Naive B cell (primary cell): ENCODE results near the gene PANK4. TPM values are rescaled to one million over a fixed set of nuclear protein-coding genes. Genes with fewer than 3 reads are reported as not detected.

ENCODE experiments used
- ATAC-seq, 2 donors: fragments of 150-1000 bp; cut with Tn5 transposase; 2 replicates each; pipeline ENCODE4 v1.10.0; 2021; ENCODE audit warnings: low read depth in 2 of 2, mild to moderate bottlenecking in 2 of 2, moderate library complexity in 2 of 2
- DNase-seq: peaks from one replicate; pipeline ENCODE4 v3.0.0; 2022
- H3K27ac Mint-ChIP-seq, 6 donors: one replicate each; pipeline ENCODE4 v1.8.0; 2020 to 2022; ENCODE audit warnings: mild to moderate bottlenecking in 6 of 6, mixed read lengths in 6 of 6, moderate library complexity in 5 of 6, inconsistent platforms in 2 of 6
- H3K27me3 Mint-ChIP-seq, 3 donors: one replicate each; pipeline ENCODE4 v1.8.0; 2021 to 2022; ENCODE audit warnings: mixed read lengths in 3 of 3, mild to moderate bottlenecking in 1 of 3
- H3K36me3 Mint-ChIP-seq, 2 donors: one replicate each; pipeline ENCODE4 v1.8.0; 2020 to 2022; ENCODE audit warnings: mixed read lengths in 2 of 2, inconsistent platforms in 1 of 2, mild to moderate bottlenecking in 1 of 2
- H3K4me1 Mint-ChIP-seq, 3 donors: one replicate each; pipeline ENCODE4 v1.8.0; 2020 to 2022; ENCODE audit warnings: mixed read lengths in 3 of 3, inconsistent platforms in 1 of 3, mild to moderate bottlenecking in 1 of 3, moderate library complexity in 1 of 3
- H3K4me3 Mint-ChIP-seq, 8 donors: one replicate each; pipeline ENCODE4 v1.8.0; 2020 to 2022; ENCODE audit warnings: mild to moderate bottlenecking in 8 of 8, mixed read lengths in 8 of 8, moderate library complexity in 8 of 8, inconsistent platforms in 2 of 8
- H3K9me3 Mint-ChIP-seq, 7 donors: one replicate each; pipeline ENCODE4 v1.8.0; 2020 to 2022; ENCODE audit warnings: mixed read lengths in 7 of 7, mild to moderate bottlenecking in 5 of 7, inconsistent platforms in 2 of 7, moderate library complexity in 1 of 7
- polyA plus RNA-seq, 6 donors: library from polyadenylated mRNA; unstranded; fragments of 300-500 nt; fragmentation: Illumina TruSeq; gene quantifications; one replicate each; pipeline ENCODE4 v1.2.3, GENCODE V29; 2021; ENCODE audit warnings: low read depth in 6 of 6

Gene PANK4
- polyA plus RNA-seq, 6 donors from 2014 or later: 8.6 to 22.2 (median 9.9) TPM

- ATAC-seq (no peak), DNase-seq (no peak)
- Mint-ChIP-seq H3K36me3 (no peaks in the 10 kb centered on the region), H3K4me3 (no peak overlapping the region), H3K4me1 (peaks cover 0 to 2% (median 0%) of the 10 kb centered on the region in 3 donors), H3K27ac (no peak overlapping the region), H3K27me3 (peaks cover 19 to 36% (median 20%) of the 10 kb centered on the region in 3 donors), H3K9me3 (no peaks in the 10 kb centered on the region)
Measured at GRCh38 chr1:2537784-2538115, 11.4 kb upstream of the PANK4 start.

- ATAC-seq (no peak), DNase-seq (no peak)
- H3K4me3 Mint-ChIP-seq: no peak overlapping the region
- no peaks in the 10 kb centered on the region for H3K9me3 Mint-ChIP-seq
- H3K27me3 Mint-ChIP-seq: peaks cover 19 to 50% (median 20%) of the 10 kb centered on the region in 3 donors
- no peaks in the 10 kb centered on the region for H3K36me3 Mint-ChIP-seq
- peaks cover 0 to 2% (median 0%) of the 10 kb centered on the region in 3 donors for H3K4me1 Mint-ChIP-seq
- no peak overlapping the region for H3K27ac Mint-ChIP-seq
Measured at GRCh38 chr1:2535981-2536380, 9.6 kb upstream of the PANK4 start.

GRCh38 chr1:2535455-2535854 lies 9.1 kb upstream of the PANK4 start:
- Mint-ChIP-seq H3K4me3 (no peak overlapping the region), H3K27me3 (peaks cover 19 to 54% (median 20%) of the 10 kb centered on the region in 3 donors), H3K9me3 (no peaks in the 10 kb centered on the region), H3K27ac (no peak overlapping the region), H3K36me3 (no peaks in the 10 kb centered on the region), H3K4me1 (peaks cover 0 to 4% (median 0%) of the 10 kb centered on the region in 3 donors)
- no peak for ATAC-seq
- DNase-seq: no peak

GRCh38 chr1:2534687-2535441 lies 8.5 kb upstream of the PANK4 start:
- peaks cover 0 to 4% (median 0%) of the 10 kb centered on the region in 3 donors for H3K4me1 Mint-ChIP-seq
- peak overlapping the region in 1 of 6 donors; percentile 52 for H3K27ac Mint-ChIP-seq
- DNase-seq (no peak), ATAC-seq (no peak)
- no peaks in the 10 kb centered on the region for H3K36me3 Mint-ChIP-seq
- peaks cover 19 to 54% (median 20%) of the 10 kb centered on the region in 3 donors for H3K27me3 Mint-ChIP-seq
- no peaks in the 10 kb centered on the region for H3K9me3 Mint-ChIP-seq
- H3K4me3 Mint-ChIP-seq: no peak overlapping the region

GRCh38 chr1:2534315-2534686 lies 7.9 kb upstream of the PANK4 start:
- DNase-seq (no peak), ATAC-seq (no peak)
- Mint-ChIP-seq H3K9me3 (no peaks in the 10 kb centered on the region), H3K4me1 (peaks cover 0 to 4% (median 0%) of the 10 kb centered on the region in 3 donors), H3K4me3 (no peak overlapping the region), H3K27ac (no peak overlapping the region), H3K27me3 (peaks cover 19 to 54% (median 20%) of the 10 kb centered on the region in 3 donors), H3K36me3 (no peaks in the 10 kb centered on the region)

GRCh38 chr1:2533365-2533764 lies 7.0 kb upstream of the PANK4 start:
- no peak for ATAC-seq

GRCh38 chr1:2532485-2533160 lies 6.2 kb upstream of the PANK4 start:
- no peak for DNase-seq
- no peaks in the 10 kb centered on the region for H3K36me3 Mint-ChIP-seq
- no peak overlapping the region for H3K27ac Mint-ChIP-seq
- ATAC-seq: no peak
- peak overlapping the region in 1 of 8 donors; percentile 40 for H3K4me3 Mint-ChIP-seq
- H3K27me3 Mint-ChIP-seq: peaks cover 20 to 50% (median 24%) of the 10 kb centered on the region in 3 donors
- H3K9me3 Mint-ChIP-seq: no peaks in the 10 kb centered on the region
- peaks cover 0 to 11% (median 8%) of the 10 kb centered on the region in 3 donors for H3K4me1 Mint-ChIP-seq

More at GRCh38 chr1:2533365-2533764, 7.0 kb upstream of the PANK4 start:
- H3K27ac Mint-ChIP-seq: no peak overlapping the region
- H3K4me3 Mint-ChIP-seq: peak overlapping the region in 1 of 8 donors; percentile 35
- peaks cover 20 to 49% (median 24%) of the 10 kb centered on the region in 3 donors for H3K27me3 Mint-ChIP-seq
- DNase-seq: no peak
- H3K4me1 Mint-ChIP-seq: peaks cover 0 to 11% (median 6%) of the 10 kb centered on the region in 3 donors
- no peaks in the 10 kb centered on the region for H3K9me3 Mint-ChIP-seq
- H3K36me3 Mint-ChIP-seq: no peaks in the 10 kb centered on the region

GRCh38 chr1:2530513-2531361 lies 4.3 kb upstream of the PANK4 start:
- peaks cover 9 to 52% (median 16%) of the 10 kb centered on the region in 3 donors for H3K27me3 Mint-ChIP-seq
- H3K4me3 Mint-ChIP-seq: peak overlapping the region in 6 of 8 donors; percentile 39 to 82 (median 52)
- no peak overlapping the region for H3K27ac Mint-ChIP-seq
- H3K9me3 Mint-ChIP-seq: no peaks in the 10 kb centered on the region
- peaks cover 5 to 17% (median 17%) of the 10 kb centered on the region in 3 donors for H3K4me1 Mint-ChIP-seq
- ATAC-seq: no peak
- H3K36me3 Mint-ChIP-seq: no peaks in the 10 kb centered on the region
- DNase-seq: no peak

GRCh38 chr1:2529784-2530512 lies 3.6 kb upstream of the PANK4 start, which contains the start of gene HES5:
Gene HES5 (minus strand): TSS chr1:2530263. CDS start chr1:2530164, 99 bp downstream.
- no peak for ATAC-seq
- DNase-seq: no peak
- no peaks in the 10 kb centered on the region for H3K9me3 Mint-ChIP-seq
- H3K27me3 Mint-ChIP-seq: peaks cover 9 to 46% (median 16%) of the 10 kb centered on the region in 3 donors
- peak within 1 kb of the TSS in 4 of 6 donors; percentile 34 to 75 (median 62) for H3K27ac Mint-ChIP-seq
- peak within 1 kb of the TSS; percentile 80 to 90 (median 87) for H3K4me3 Mint-ChIP-seq
- no peaks in the 10 kb centered on the region for H3K36me3 Mint-ChIP-seq
- peaks cover 9 to 23% (median 23%) of the 10 kb centered on the region in 3 donors for H3K4me1 Mint-ChIP-seq

GRCh38 chr1:2528966-2529783 lies 2.8 kb upstream of the PANK4 start:
- DNase-seq: peak; percentile 57
- Mint-ChIP-seq H3K36me3 (no peaks in the 10 kb centered on the region), H3K9me3 (no peaks in the 10 kb centered on the region), H3K4me1 (peaks cover 11 to 31% (median 30%) of the 10 kb centered on the region in 3 donors), H3K27me3 (peaks cover 9 to 42% (median 16%) of the 10 kb centered on the region in 3 donors), H3K27ac (peak overlapping the region in 4 of 6 donors; percentile 34 to 75 (median 62)), H3K4me3 (peak overlapping the region; percentile 80 to 90 (median 87))
- peak; percentile 32 to 40 for ATAC-seq

- ATAC-seq (no peak), DNase-seq (no peak)
- Mint-ChIP-seq H3K4me1 (peaks cover 11 to 36% (median 32%) of the 10 kb centered on the region in 3 donors), H3K9me3 (no peaks in the 10 kb centered on the region), H3K36me3 (no peaks in the 10 kb centered on the region), H3K4me3 (peak overlapping the region; percentile 80 to 90 (median 87)), H3K27me3 (peaks cover 6 to 36% (median 12%) of the 10 kb centered on the region in 3 donors), H3K27ac (peak overlapping the region in 2 of 6 donors; percentile 47 to 75)
Measured at GRCh38 chr1:2528611-2528965, 2.2 kb upstream of the PANK4 start.

- ATAC-seq: no peak
- H3K4me3 Mint-ChIP-seq: peak overlapping the region in 3 of 8 donors; percentile 25 to 92 (median 90)
Measured at GRCh38 chr1:2528016-2528415, 1.6 kb upstream of the PANK4 start.

More at GRCh38 chr1:2528016-2528415, 1.6 kb upstream of the PANK4 start:
- H3K27me3 Mint-ChIP-seq: peaks cover under 1 to 31% (median 7%) of the 10 kb centered on the region in 3 donors
- no peaks in the 10 kb centered on the region for H3K9me3 Mint-ChIP-seq
- no peak for DNase-seq
- no peaks in the 10 kb centered on the region for H3K36me3 Mint-ChIP-seq
- H3K4me1 Mint-ChIP-seq: peaks cover 11 to 40% (median 37%) of the 10 kb centered on the region in 3 donors
- no peak overlapping the region for H3K27ac Mint-ChIP-seq
